Liver (tissue), 3 donors: ENCODE data around the gene IFIT1.

Experiments
- CTCF ChIP-seq: fragments of 150-350 bp; IDR thresholded peaks from 2 replicates; pipeline ENCODE4 v1.5.1; 2017; ENCODE audit warnings: improper control_type of control experiment, low read depth, low read length; ENCODE audit not compliant: missing input control
- MAX ChIP-seq: IDR thresholded peaks from 2 replicates; pipeline ENCODE4 v1.6.1; 2016; ENCODE audit warnings: antibody characterized with exemption
- RAD21 ChIP-seq, 2 donors: IDR thresholded peaks; 2 replicates each; pipeline ENCODE4 v1.6.1; 2016; ENCODE audit warnings: antibody characterized with exemption in 2 of 2, mild to moderate bottlenecking in 2 of 2
- REST ChIP-seq: IDR thresholded peaks from 2 replicates; pipeline ENCODE4 v1.6.1; 2016; ENCODE audit warnings: antibody characterized with exemption, mild to moderate bottlenecking
- RXRA ChIP-seq, 2 donors: IDR thresholded peaks; 2 replicates each; pipeline ENCODE4 v1.6.1; 2017 to 2018; ENCODE audit warnings: antibody characterized with exemption in 2 of 2, mild to moderate bottlenecking in 1 of 2
- donor health status: healthy.
- donor health status: healthy.

GRCh38 chr10:89421018-89421476, 28.6 kb downstream of the IFIT1 start:
- TF ChIP-seq REST (no peak), CTCF (no peak), RXRA (IDR thresholded peaks at IDR 0.05) (no peak), MAX (no peak), RAD21 (IDR thresholded peaks at IDR 0.05) (no peak)
